Measurements from ENCODE around the gene VTN. TPM values are rescaled to one million over a fixed set of nuclear protein-coding genes. Genes with fewer than 3 reads are reported as not detected.

VTN gene
- total RNA-seq, 4 donors from 2014 or later: 0.33 to 0.39 TPM; not detected in 2

DNA sequence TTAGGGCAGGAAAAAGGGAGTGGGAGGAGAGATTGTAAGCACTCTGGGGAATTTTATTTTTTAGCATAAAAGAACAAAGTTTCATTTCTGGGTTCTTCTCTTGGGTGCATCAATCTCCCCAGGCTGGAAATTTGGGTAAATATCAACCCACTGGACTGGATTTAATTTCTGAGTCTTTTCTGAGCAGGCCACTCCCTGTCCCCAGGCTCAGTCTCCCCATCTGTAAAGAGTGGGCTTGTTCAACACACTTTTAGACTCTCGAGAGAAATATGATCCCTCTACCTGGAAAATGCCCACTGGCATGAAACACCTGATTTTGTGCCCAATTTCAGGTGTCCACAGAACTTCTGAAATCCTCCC is 617 bp upstream of the VTN start:
- intact Hi-C loops (cut with DNase I): no loop called here
- H3K4me3 ChIP-seq (replicated peaks in 1 of 3): no peak overlapping the region
- WGBS, 2 donors: 73 to 82% methylated on average over 1 of the region's 1 CpG

DNA sequence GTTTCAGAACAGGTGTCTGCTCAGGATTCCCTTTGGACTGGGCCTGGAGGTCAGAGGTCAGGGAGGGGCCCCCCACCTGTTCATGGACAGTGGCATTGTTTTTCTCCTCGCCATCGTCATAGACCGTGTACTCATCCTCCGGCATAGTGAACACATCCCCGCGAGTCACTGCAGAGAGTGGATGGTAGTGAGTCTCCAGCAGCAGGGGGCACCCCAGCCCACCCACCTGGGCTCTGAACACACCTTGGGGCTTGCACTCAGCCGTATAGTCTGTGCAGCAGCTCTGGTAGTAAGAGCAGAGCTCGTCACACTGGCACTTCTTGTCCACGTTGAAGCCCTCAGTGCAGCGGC is 448 bp downstream of the VTN start:
- H3K4me1 ChIP-seq: peaks cover 15 to 25% of the 10 kb centered on the region in 2 donors
- no peak overlapping the region for H3K4me3 ChIP-seq (replicated peaks in 1 of 3)
- WGBS, 2 donors: 74% methylated on average over 6 of the region's 10 CpGs; no CpG with 5 or more reads in 1 of the 2 donors
- no peak overlapping the region for H3K27ac ChIP-seq
- no peak for DNase-seq
- no peaks in the 10 kb centered on the region for H3K9me3 ChIP-seq
- no peaks in the 10 kb centered on the region for H3K36me3 ChIP-seq
- no peaks in the 10 kb centered on the region for H3K27me3 ChIP-seq
- TF ChIP-seq, protein P1, sequence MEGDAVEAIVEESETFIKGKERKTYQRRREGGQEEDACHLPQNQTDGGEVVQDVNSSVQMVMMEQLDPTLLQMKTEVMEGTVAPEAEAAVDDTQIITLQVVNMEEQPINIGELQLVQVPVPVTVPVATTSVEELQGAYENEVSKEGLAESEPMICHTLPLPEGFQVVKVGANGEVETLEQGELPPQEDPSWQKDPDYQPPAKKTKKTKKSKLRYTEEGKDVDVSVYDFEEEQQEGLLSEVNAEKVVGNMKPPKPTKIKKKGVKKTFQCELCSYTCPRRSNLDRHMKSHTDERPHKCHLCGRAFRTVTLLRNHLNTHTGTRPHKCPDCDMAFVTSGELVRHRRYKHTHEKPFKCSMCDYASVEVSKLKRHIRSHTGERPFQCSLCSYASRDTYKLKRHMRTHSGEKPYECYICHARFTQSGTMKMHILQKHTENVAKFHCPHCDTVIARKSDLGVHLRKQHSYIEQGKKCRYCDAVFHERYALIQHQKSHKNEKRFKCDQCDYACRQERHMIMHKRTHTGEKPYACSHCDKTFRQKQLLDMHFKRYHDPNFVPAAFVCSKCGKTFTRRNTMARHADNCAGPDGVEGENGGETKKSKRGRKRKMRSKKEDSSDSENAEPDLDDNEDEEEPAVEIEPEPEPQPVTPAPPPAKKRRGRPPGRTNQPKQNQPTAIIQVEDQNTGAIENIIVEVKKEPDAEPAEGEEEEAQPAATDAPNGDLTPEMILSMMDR (IDR thresholded peaks at IDR 0.05): no peak
- TF ChIP-seq POLR2A (IDR thresholded peaks at IDR 0.05): no peak
- intact Hi-C loops (cut with DNase I): no loop called here

More for the DNA sequence above, 617 bp upstream of the VTN start:
- DNase-seq: no peak
- no peak overlapping the region for H3K27ac ChIP-seq
- H3K27me3 ChIP-seq: no peaks in the 10 kb centered on the region
- H3K9me3 ChIP-seq: no peaks in the 10 kb centered on the region
- TF ChIP-seq, protein P1 (IDR thresholded peaks at IDR 0.05): no peak
- TF ChIP-seq POLR2A (IDR thresholded peaks at IDR 0.05): no peak
- H3K4me1 ChIP-seq: peaks cover 15 to 25% of the 10 kb centered on the region in 2 donors
- H3K36me3 ChIP-seq: no peaks in the 10 kb centered on the region

DNA sequence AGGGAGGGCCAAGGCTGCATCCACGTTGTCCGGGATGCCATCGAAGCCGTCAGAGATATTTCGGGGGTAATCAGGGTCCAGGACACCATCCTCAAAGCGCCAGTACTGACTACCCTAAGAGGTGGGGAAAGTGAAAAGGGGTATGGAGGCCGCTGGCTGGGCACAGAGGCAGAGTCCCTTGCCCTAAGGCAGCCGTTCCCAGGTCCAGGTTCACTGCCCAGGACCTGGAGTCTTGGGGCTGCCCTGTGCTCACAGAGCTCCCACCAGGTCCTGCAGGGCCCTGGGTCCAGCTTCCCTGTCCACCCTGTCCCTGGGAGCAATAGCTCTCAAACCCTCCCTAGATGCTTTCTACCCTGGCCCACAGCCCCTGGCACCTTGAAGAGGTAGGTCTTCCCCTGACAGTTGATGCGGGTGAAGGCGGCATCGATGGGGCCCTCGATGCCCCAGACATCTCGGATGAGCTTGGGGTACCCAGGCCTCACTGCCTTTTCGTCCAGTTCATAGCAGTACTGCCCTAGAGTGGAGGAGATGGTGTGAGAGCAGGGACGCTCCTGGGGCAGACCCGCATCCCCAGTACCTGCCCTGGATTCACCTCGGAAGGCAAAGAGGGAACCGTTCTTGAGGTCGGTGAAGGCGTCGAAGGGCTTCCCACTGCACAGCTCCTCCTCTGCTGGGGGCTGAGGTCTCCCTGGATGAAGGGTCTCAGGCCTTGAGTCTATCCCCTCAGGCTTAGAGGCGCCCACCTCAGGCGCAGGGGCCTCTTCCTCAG is 1.0 kb downstream of the VTN start:
- Histone ChIP-seq H3K9me3 (no peaks in the 10 kb centered on the region), H3K27ac (no peak overlapping the region), H3K4me1 (peaks cover 15 to 25% of the 10 kb centered on the region in 2 donors), H3K36me3 (no peaks in the 10 kb centered on the region), H3K4me3 (replicated peaks in 1 of 3) (no peak overlapping the region), H3K27me3 (no peaks in the 10 kb centered on the region)
- WGBS, 2 donors: 90 to 91% methylated on average over 17 of the region's 23 CpGs
- intact Hi-C loops (cut with DNase I): no loop called here
- TF ChIP-seq, protein P1 (IDR thresholded peaks at IDR 0.05): no peak
- no peak for TF ChIP-seq POLR2A (IDR thresholded peaks at IDR 0.05)
- no peak for DNase-seq

DNA sequence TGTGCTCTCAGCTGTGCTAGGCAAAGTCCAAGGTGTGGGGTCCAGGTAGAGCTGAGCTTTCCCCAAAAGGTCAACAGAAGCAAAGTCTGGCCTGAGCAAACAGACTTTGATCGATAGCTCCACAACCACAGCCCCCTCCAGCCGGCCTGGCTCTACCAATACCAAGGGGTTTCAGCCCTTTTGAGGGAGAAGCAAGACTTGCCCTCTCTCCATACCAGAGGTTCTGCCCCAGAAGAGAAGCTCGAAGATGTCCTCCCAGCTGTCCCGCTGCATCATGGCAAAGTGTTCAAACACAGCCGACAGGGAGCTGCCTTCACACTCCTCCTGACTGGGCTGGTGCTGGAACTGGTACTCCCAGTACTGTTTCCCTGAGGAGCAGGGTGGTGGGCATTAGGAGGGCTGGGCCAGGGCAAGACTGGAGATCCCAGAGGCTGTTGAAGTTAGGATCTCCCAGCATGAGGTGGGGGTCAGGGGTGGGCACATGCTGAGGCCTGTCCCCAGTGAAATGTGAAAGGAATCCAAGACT is 1.7 kb downstream of the VTN start:
- WGBS, 2 donors: 80 to 81% methylated on average over 5 of the region's 5 CpGs
- intact Hi-C loops (cut with DNase I): no loop called here

More for the DNA sequence above, 1.7 kb downstream of the VTN start:
- no peak overlapping the region for H3K27ac ChIP-seq
- H3K27me3 ChIP-seq: no peaks in the 10 kb centered on the region
- H3K4me3 ChIP-seq (replicated peaks in 1 of 3): no peak overlapping the region
- no peaks in the 10 kb centered on the region for H3K9me3 ChIP-seq
- DNase-seq: no peak
- TF ChIP-seq POLR2A (IDR thresholded peaks at IDR 0.05): no peak
- TF ChIP-seq, protein P1 (IDR thresholded peaks at IDR 0.05): no peak
- H3K36me3 ChIP-seq: peaks cover 0 to 2% of the 10 kb centered on the region in 2 donors
- H3K4me1 ChIP-seq: peaks cover 15 to 25% of the 10 kb centered on the region in 2 donors

Data from thyroid gland (tissue), 4 donors.